Measurements from ENCODE around the gene RHOBTB3. TPM values are rescaled to one million over a fixed set of nuclear protein-coding genes. Genes with fewer than 3 reads are reported as not detected.

The RHOBTB3 gene
- total RNA-seq, 2 donors from 2014 or later = 432 to 444 TPM

DNA sequence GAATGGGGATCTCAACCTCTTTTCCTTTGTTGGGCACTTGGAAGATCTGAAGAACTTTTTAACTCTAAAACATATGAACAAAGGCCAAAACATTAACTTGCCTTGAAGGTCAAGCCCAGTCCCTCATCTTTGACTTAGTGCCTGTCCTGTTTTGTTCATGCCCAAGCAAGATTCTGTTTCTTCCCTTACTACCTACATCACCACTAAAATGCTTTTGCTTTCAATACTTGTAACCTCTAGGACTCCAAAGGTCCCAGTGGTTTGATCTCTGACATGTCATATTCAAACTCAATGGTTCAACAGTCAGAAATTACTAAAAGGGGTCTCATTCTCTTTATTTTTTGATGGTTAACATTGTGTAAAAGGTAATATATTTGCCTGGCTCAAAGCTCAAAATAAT lies 67.4 kb downstream of the RHOBTB3 start:
- Mint-ChIP-seq H3K4me3 (no peak overlapping the region), H3K9me3 (no peaks in the 10 kb centered on the region)
- no peaks in the 10 kb centered on the region for H3K9me3 ChIP-seq (ENCODE audit: control insufficient read depth, low read length)

GRCh38 chr5:95799191-95799835 lies 68.2 kb downstream of the RHOBTB3 start:
- H3K9me3 Mint-ChIP-seq = peaks cover 2% of the 10 kb centered on the region
- Histone ChIP-seq H3K4me3 (ENCODE audit: low read length) (no peak overlapping the region), H3K9me3 (ENCODE audit: control insufficient read depth, low read length) (no peaks in the 10 kb centered on the region), H3K27ac (ENCODE audit: low read depth, low read length) (no peak overlapping the region), H3K9ac (ENCODE audit: extremely low read depth, low read length, poor library complexity, severe bottlenecking) (no peak overlapping the region), H3K36me3 (ENCODE audit: control insufficient read depth, insufficient read depth, low read length) (peaks cover 25% of the 10 kb centered on the region), H3K27me3 (ENCODE audit: control insufficient read depth, insufficient read depth, low read length, poor library complexity, severe bottlenecking) (no peaks in the 10 kb centered on the region), H3K4me1 (ENCODE audit: control insufficient read depth, insufficient read depth, low read length) (peaks cover 5% of the 10 kb centered on the region)
- peaks cover 15% of the 10 kb centered on the region for H3K36me3 Mint-ChIP-seq (ENCODE audit: low read depth)
- DNase-seq = no peak
- 96 to 100% methylated on average over 4 of the region's 4 CpGs for WGBS, 2 experiments (ENCODE audit: insufficient coverage in 1 of 2, insufficient read length in 1 of 2)
- H3K4me1 Mint-ChIP-seq = peaks cover 8% of the 10 kb centered on the region
- TF ChIP-seq, protein P1, sequence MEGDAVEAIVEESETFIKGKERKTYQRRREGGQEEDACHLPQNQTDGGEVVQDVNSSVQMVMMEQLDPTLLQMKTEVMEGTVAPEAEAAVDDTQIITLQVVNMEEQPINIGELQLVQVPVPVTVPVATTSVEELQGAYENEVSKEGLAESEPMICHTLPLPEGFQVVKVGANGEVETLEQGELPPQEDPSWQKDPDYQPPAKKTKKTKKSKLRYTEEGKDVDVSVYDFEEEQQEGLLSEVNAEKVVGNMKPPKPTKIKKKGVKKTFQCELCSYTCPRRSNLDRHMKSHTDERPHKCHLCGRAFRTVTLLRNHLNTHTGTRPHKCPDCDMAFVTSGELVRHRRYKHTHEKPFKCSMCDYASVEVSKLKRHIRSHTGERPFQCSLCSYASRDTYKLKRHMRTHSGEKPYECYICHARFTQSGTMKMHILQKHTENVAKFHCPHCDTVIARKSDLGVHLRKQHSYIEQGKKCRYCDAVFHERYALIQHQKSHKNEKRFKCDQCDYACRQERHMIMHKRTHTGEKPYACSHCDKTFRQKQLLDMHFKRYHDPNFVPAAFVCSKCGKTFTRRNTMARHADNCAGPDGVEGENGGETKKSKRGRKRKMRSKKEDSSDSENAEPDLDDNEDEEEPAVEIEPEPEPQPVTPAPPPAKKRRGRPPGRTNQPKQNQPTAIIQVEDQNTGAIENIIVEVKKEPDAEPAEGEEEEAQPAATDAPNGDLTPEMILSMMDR (conservative IDR thresholded peaks at IDR 0.05) = no peak
- H3K4me3 Mint-ChIP-seq = no peak overlapping the region
- no peaks in the 10 kb centered on the region for H3K27me3 Mint-ChIP-seq (ENCODE audit: insufficient read depth)
- no peak overlapping the region for H3K27ac Mint-ChIP-seq

More for the DNA sequence above, 67.4 kb downstream of the RHOBTB3 start:
- H3K27me3 Mint-ChIP-seq (ENCODE audit: insufficient read depth) = no peaks in the 10 kb centered on the region
- DNase-seq = no peak
- H3K27me3 ChIP-seq (ENCODE audit: control insufficient read depth, insufficient read depth, low read length, poor library complexity, severe bottlenecking) = no peaks in the 10 kb centered on the region
- H3K27ac Mint-ChIP-seq = no peak overlapping the region
- H3K4me1 Mint-ChIP-seq = peaks cover 11% of the 10 kb centered on the region
- peaks cover 33% of the 10 kb centered on the region for H3K36me3 ChIP-seq (ENCODE audit: control insufficient read depth, insufficient read depth, low read length)
- no peak overlapping the region for H3K9ac ChIP-seq (ENCODE audit: extremely low read depth, low read length, poor library complexity, severe bottlenecking)
- TF ChIP-seq, protein P1 (conservative IDR thresholded peaks at IDR 0.05) = no peak
- no peak overlapping the region for H3K4me3 ChIP-seq (ENCODE audit: low read length)
- H3K36me3 Mint-ChIP-seq (ENCODE audit: low read depth) = peaks cover 20% of the 10 kb centered on the region
- H3K27ac ChIP-seq (ENCODE audit: low read depth, low read length) = no peak overlapping the region
- H3K4me1 ChIP-seq (ENCODE audit: control insufficient read depth, insufficient read depth, low read length) = peaks cover 5% of the 10 kb centered on the region

DNA sequence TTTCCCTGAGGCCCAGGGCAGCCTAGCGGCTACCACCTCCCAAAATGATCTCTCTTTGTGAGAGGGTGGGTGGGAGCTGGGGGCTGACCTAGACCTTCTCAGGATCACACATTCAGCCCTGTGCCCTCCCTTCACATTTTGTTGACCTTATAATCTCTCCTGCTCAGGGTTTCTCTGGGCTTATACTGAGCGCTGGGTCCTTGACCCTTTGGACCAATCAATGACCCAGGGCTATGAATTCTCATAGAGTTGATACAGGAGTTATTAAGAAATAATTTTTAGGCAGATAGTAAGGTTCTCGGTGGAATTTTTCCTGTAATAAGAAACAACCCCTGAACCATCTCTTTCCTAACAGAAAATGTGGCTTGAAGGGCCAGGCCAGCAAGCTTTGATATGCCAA lies 69.4 kb downstream of the RHOBTB3 start:
- H3K36me3 ChIP-seq (ENCODE audit: control insufficient read depth, insufficient read depth, low read length) = peaks cover 13% of the 10 kb centered on the region
- Mint-ChIP-seq H3K9me3 (peaks cover 7% of the 10 kb centered on the region), H3K27me3 (ENCODE audit: insufficient read depth) (no peaks in the 10 kb centered on the region), H3K4me3 (no peak overlapping the region), H3K4me1 (peaks cover 8% of the 10 kb centered on the region), H3K27ac (peak overlapping the region; percentile 11), H3K36me3 (ENCODE audit: low read depth) (peaks cover 18% of the 10 kb centered on the region)
- 92 to 100% methylated on average over 1 to 3 of the region's 3 CpGs for WGBS, 2 experiments (ENCODE audit: insufficient coverage in 1 of 2, insufficient read length in 1 of 2)
- peaks cover 11% of the 10 kb centered on the region for H3K9me3 ChIP-seq (ENCODE audit: control insufficient read depth, low read length)
- DNase-seq = no peak
- H3K27ac ChIP-seq (ENCODE audit: low read depth, low read length) = no peak overlapping the region
- TF ChIP-seq, protein P1 (conservative IDR thresholded peaks at IDR 0.05) = no peak
- H3K9ac ChIP-seq (ENCODE audit: extremely low read depth, low read length, poor library complexity, severe bottlenecking) = no peak overlapping the region
- peaks cover 5% of the 10 kb centered on the region for H3K4me1 ChIP-seq (ENCODE audit: control insufficient read depth, insufficient read depth, low read length)
- no peak overlapping the region for H3K4me3 ChIP-seq (ENCODE audit: low read length)
- no peaks in the 10 kb centered on the region for H3K27me3 ChIP-seq (ENCODE audit: control insufficient read depth, insufficient read depth, low read length, poor library complexity, severe bottlenecking)

Data from endodermal cell (in vitro differentiated cells).